ENCODE data around the gene RANBP10.

RANBP10 gene

GRCh38 chr16:67774457-67774853 is 31.9 kb downstream of the RANBP10 start:
- peaks cover 15% of the 10 kb centered on the region for H3K36me3 ChIP-seq
- no peaks in the 10 kb centered on the region for H3K27me3 ChIP-seq (ENCODE audit: insufficient read depth, low read depth, severe bottlenecking)
- no peaks in the 10 kb centered on the region for H3K9me3 ChIP-seq (ENCODE audit: severe bottlenecking)
- H3K4me3 ChIP-seq (ENCODE audit: low read depth, low read length) = no peak overlapping the region
- H3K27ac ChIP-seq = no peak overlapping the region
- TF ChIP-seq, protein P1, sequence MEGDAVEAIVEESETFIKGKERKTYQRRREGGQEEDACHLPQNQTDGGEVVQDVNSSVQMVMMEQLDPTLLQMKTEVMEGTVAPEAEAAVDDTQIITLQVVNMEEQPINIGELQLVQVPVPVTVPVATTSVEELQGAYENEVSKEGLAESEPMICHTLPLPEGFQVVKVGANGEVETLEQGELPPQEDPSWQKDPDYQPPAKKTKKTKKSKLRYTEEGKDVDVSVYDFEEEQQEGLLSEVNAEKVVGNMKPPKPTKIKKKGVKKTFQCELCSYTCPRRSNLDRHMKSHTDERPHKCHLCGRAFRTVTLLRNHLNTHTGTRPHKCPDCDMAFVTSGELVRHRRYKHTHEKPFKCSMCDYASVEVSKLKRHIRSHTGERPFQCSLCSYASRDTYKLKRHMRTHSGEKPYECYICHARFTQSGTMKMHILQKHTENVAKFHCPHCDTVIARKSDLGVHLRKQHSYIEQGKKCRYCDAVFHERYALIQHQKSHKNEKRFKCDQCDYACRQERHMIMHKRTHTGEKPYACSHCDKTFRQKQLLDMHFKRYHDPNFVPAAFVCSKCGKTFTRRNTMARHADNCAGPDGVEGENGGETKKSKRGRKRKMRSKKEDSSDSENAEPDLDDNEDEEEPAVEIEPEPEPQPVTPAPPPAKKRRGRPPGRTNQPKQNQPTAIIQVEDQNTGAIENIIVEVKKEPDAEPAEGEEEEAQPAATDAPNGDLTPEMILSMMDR (IDR thresholded peaks at IDR 0.05; ENCODE audit: low read depth, low read length) = no peak
- no peak for DNase-seq

DNA sequence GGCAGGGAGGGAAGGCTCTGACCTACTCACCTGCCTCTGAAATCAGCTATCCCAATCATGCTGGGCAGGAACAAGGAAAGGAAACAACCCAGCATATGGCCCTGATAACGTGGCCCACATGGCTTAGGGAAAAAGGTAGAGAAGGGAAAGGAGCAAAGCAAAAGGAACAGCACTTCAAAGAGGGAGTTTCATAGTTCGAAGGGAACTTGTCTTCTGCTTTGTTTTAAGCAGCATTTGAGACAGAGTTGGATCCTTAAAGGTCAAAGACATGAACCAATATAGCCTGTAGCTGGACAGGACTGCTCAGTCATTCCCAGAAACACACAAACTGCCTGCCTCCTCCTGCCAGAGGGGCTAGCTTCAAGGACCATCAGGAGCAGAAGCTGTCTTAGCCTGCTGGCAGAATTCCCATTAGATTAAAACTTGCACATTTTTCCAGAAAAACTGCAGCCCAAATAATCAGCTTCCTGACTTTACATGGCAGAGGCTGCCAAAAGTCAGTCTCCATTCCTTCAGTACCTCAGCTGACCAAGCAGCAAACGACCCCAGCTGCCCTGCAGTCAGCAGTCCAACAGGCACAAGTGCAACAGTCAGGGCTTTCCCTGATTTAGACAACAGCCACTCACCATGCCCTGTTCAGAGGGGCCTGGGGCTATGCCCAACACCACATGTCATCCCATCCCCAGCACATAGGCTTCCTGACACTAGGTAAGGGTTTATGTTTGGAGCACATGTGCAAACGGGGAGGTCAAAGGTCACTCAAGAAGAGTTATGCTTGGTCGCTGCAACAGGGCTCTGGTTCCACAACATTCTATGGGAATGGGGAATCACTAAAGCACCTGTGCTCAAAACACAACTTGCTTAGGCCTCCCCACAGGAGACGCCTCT is 32.5 kb downstream of the RANBP10 start:
- TF ChIP-seq, protein P1 (IDR thresholded peaks at IDR 0.05; ENCODE audit: low read depth, low read length) = no peak
- Histone ChIP-seq H3K4me3 (ENCODE audit: low read depth, low read length) (no peak overlapping the region), H3K9me3 (ENCODE audit: severe bottlenecking) (no peaks in the 10 kb centered on the region), H3K27ac (no peak overlapping the region), H3K36me3 (peaks cover 17% of the 10 kb centered on the region), H3K27me3 (ENCODE audit: insufficient read depth, low read depth, severe bottlenecking) (no peaks in the 10 kb centered on the region)
- DNase-seq = no peak

GRCh38 chr16:67773099-67773498 is 33.3 kb downstream of the RANBP10 start:
- DNase-seq = no peak
- Histone ChIP-seq H3K27me3 (ENCODE audit: insufficient read depth, low read depth, severe bottlenecking) (no peaks in the 10 kb centered on the region), H3K36me3 (peaks cover 21% of the 10 kb centered on the region), H3K9me3 (ENCODE audit: severe bottlenecking) (no peaks in the 10 kb centered on the region), H3K4me3 (ENCODE audit: low read depth, low read length) (no peak overlapping the region), H3K27ac (no peak overlapping the region)
- TF ChIP-seq, protein P1 (IDR thresholded peaks at IDR 0.05; ENCODE audit: low read depth, low read length) = no peak

GRCh38 chr16:67770346-67770991 is 35.9 kb downstream of the RANBP10 start:
- H3K4me3 ChIP-seq (ENCODE audit: low read depth, low read length) = no peak overlapping the region
- no peak for DNase-seq
- H3K36me3 ChIP-seq = peaks cover 21% of the 10 kb centered on the region
- TF ChIP-seq, protein P1 (IDR thresholded peaks at IDR 0.05; ENCODE audit: low read depth, low read length) = no peak
- H3K27ac ChIP-seq = no peak overlapping the region
- no peaks in the 10 kb centered on the region for H3K27me3 ChIP-seq (ENCODE audit: insufficient read depth, low read depth, severe bottlenecking)
- no peaks in the 10 kb centered on the region for H3K9me3 ChIP-seq (ENCODE audit: severe bottlenecking)

GRCh38 chr16:67767953-67768352 is 38.4 kb downstream of the RANBP10 start:
- Histone ChIP-seq H3K27me3 (ENCODE audit: insufficient read depth, low read depth, severe bottlenecking) (no peaks in the 10 kb centered on the region), H3K36me3 (peaks cover 21% of the 10 kb centered on the region), H3K9me3 (ENCODE audit: severe bottlenecking) (no peaks in the 10 kb centered on the region), H3K27ac (no peak overlapping the region), H3K4me3 (ENCODE audit: low read depth, low read length) (no peak overlapping the region)
- DNase-seq = no peak
- TF ChIP-seq, protein P1 (IDR thresholded peaks at IDR 0.05; ENCODE audit: low read depth, low read length) = no peak

Data from WERI-Rb-1 (cell line).